22Rv1 (cell line): ENCODE results near the gene SDHAF1.

Experiments used
- CTCF ChIP-seq: fragments of 450-650 bp; IDR thresholded peaks from 2 replicates; pipeline ENCODE4 v1.5.1; 2017; ENCODE audit warnings: mild to moderate bottlenecking
- ZFX ChIP-seq: fragments of 450-650 bp; IDR thresholded peaks from 2 replicates; pipeline ENCODE4 v1.6.1; 2017; ENCODE audit warnings: antibody characterized with exemption, borderline replicate concordance

DNA sequence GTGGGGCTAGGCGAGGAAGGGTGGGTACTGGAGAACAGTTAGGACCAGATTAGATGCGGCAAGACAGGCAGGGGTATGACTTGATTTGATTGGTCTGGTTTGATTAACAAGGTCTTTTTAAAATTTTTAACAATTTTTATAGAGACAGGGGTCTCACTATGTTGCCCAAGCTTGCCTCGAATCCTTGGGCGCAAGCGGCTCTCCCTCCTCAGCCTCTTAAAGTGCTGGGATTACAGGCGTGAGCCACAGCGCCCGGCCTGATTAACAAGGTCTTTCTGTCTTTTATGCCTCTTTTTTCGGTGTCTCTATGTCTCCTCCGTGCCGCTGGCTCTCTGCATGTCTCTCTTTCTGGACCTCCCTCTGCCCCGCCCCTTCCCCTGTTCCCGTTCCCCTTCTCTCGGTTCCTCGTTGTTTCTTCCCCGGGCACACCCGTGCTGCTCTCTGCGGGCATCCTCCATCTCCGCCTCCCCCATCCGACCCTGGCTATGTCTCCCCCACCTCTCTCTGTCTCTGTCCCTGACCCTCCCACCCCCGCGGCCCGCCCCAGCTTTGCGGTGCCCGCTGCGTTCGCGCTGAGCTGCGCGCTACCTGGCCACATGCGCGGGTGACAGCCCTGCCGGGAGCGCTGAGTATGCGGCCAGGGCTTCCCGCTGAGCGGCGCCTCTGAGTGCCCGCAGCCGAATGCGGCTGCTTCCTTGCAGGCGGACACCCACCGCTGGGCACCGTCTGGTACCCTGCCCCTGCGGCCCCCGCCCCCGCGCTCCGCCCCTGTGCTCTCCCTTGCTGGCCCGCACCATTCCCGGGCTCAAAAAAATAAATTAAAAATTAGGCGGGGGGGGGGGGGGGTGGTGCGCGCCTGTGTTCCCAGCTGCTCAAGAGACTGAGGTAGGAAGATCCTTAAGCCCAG lies 8.1 kb upstream of the SDHAF1 start:
- TF ChIP-seq CTCF: no peak
- TF ChIP-seq ZFX: no peak
